Prostate gland (tissue), 2 donors: ENCODE measurements around the gene FOXE3.

Experiments
- CTCF ChIP-seq, 4 experiments: fragments of 200-600 bp in 2 of 4; fragments of 450-650 bp in 2 of 4; sonication (generic) in 2 of 4; IDR thresholded peaks; 1 replicate in 3 of 4; 2 replicates in 1 of 4; pipeline ENCODE4 v1.5.1; 2016 to 2019; ENCODE audit warnings: antibody characterized with exemption in 4 of 4, mild to moderate bottlenecking in 2 of 4, moderate library complexity in 2 of 4
- POLR2AphosphoS5 ChIP-seq: sonication (generic); formaldehyde crosslinking; IDR thresholded peaks from one replicate; pipeline ENCODE4 v1.6.1; 2017; ENCODE audit warnings: antibody characterized with exemption

- TF ChIP-seq CTCF (IDR thresholded peaks at IDR 0.05) (no peak), POLR2AphosphoS5 (no peak)
Observed at GRCh38 chr1:47441450-47442106, 25.5 kb downstream of the FOXE3 start.
